NCI-H446 (cell line): ENCODE data around the gene YPEL2.
"Not testable (repeated sequence)": the region's sequence is repeated elsewhere in the genome, so short reads cannot be mapped to it uniquely, and the experiment has no call there.

Source experiments
- DNase-seq, 2 experiments: peaks; one replicate each; lab custom pipeline; 2025; lab: John Stamatoyannopoulos, UW

YPEL2 gene, protein sequence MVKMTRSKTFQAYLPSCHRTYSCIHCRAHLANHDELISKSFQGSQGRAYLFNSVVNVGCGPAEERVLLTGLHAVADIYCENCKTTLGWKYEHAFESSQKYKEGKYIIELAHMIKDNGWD

DNA sequence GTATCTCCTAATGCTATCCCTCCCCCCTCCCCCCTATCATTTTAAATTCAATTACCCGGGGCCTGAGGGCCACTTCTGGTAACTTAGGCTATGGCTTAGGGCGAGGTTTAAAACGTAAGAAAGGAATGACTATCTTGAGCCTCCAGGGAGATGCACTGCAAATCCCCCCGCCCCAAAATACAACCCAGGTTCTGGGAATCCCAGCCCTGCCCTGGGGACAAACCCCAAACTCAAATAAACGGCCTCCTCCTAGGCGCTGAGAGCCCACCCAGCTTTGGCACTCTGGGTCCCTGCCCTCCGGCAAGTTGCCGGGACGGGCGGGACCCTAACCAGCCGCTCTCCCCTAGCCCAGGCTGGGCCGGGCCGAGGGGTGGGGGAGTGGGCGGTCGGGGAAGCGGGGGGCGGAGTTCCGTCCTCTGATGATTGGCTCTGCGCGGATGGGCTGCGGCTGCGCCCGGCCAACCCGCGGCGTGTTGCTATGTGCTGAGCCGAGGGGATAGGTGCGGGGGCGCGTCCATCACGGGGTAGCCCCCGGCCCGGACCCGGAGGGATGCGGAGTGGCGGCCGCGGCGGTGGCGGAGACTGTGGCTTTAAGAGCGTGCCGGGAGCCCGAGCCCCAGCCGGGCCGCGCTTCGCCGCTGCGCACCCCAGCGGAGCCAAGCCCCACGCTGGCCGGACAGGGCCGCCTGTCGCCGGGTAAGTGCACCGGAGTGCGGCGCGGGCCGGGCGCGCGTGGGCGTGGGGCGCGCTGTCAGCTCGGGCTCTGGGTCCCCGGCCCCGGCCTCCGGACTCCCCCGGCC lies at the start of gene YPEL2:
YPEL2 (plus strand) TSS at position 527 of the 800 bp plus-strand sequence. CDS start 21,755 bp downstream, outside the sequence.
- DNase-seq = peak; percentile 68 to 95

DNA sequence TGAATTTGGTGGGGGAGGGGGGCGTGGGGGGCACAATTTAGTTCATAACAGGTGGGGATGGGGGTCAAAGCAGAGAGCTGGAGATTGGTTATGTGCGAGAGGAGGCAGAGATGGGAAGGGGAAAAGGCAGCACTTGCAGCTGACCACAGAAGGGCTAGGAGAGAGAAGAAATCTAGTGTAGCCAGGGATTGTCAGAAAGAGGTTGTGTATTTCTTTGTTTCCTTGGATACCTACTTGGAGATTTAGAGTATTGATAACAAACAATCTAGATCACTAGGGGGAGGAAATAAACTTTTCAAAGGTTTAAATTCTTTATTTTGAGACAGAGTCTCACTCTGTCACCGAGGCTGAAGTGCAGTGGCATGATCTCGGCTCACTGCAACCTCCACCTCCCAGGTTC lies 47.1 kb upstream of the YPEL2 start:
- DNase-seq = no peak

DNA sequence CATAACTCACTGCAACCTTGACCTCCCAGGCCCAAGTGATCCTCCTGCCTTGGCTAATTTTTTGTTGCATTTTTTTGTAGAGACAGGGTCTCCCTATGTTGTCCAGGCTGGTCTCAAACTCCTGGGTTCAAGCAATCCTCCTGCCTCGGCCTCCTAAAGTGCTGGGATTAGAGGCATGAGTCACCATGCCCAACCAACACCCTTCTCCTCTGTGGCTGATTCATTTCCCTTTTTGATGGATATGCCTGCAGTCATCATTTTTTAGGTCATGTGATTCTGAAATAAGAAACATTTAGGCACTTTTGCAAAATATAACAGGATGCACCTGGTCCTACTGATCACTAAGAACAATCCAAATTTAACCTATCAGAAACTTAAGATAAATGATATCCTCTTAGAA lies 44.0 kb upstream of the YPEL2 start:
- no peak for DNase-seq

DNA sequence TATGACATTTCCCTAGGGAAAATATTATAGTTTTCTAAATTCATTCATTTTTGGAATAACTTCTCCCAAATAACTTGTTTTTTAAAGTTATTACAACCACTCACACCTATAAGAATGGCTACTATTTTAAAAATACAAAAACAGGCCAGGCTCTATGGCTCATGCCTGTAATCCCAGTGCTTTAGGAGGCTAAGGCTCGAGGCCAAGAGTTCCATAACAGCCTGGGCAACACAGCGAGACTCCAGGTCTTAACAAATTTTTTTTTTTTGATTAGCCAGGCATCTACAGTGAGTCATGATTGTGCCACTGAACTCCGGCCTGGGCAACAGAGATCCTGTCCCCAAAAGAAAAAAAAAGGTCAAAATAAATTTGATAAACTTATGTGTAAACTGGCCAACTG lies 43.6 kb upstream of the YPEL2 start:
- no peak for DNase-seq

DNA sequence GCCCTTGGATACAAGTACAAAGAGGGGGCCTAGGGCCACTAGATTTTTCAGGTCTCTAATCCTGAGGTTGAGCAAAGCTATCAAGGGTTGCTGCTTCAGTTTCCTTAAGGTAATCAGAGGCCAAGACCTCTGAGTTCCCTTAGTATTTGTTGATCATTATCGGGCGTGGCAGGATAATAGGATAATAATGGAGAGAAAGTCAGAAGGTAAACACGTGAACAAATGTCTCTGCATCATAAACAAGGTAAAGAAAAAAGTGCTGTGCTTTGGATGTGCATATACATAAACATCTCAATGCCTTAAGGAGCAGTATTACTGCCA lies 41.5 kb upstream of the YPEL2 start:
- DNase-seq = no peak

DNA sequence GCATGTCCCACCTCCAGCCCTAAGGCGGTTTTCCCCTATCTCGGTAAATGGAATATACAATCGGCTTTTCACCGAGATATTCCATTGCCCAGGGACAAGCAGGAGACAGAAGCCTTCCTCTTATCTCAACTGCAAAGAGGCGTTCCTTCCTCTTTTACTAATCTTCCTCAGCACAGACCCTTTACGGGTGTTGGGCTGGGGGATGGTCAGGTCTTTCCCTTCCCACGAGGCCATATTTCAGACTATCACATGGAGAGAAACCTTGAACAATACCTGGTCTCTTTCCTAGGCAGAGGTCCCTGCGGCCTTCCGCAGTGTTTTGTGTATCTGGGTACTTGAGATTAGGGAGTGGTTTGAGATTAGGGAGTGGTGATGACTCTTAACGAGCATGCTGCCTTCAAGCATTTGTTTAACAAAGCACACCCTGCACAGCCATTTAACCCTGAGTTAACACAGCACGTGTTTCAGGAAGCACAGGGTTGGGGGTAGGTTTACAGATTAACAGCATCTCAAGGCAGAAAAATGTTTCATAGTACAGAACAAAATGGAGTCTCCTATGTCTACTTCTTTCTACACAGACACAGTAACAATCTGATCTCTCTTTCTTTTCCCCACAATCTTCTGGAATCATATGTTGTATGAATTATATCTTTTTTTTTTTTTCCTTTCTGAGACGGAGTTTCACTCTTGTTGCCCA lies 41.0 kb upstream of the YPEL2 start:
- not testable (repeated sequence) for DNase-seq

DNA sequence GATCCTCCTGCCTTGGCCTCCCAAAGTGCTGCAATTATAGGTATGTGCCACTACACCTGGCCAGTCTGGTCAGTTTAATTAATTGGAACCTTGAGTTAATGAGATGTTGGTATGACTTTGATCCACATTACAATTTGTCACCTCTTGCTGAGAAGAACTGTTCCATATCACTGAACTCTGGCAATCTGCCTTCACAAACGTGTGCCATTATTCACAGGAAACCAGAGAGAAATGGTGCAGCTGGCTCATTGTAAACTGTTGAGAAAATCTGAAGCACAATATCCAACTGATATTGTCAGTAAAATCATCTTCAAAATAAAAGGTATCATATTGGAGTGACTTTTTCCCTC lies 39.3 kb upstream of the YPEL2 start:
- no peak for DNase-seq

DNA sequence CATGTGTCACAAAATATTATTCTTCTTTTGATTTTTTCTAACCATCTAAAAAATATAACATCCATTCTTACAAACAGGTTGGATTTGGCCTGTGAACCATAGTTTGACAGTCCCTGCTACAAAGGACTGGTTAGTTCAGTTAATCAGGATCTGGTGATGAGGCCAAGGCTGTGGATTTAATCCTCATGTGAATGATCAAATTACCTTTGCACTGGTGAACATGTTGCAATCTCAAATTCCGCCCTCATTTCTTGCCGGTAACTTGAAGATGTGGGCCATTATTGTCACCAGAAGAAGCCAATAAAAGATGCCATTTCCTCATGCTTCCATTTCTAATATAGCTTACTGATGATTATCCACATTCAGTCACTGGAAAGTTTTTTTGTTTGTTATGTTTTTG lies 35.3 kb upstream of the YPEL2 start:
- no peak for DNase-seq

DNA sequence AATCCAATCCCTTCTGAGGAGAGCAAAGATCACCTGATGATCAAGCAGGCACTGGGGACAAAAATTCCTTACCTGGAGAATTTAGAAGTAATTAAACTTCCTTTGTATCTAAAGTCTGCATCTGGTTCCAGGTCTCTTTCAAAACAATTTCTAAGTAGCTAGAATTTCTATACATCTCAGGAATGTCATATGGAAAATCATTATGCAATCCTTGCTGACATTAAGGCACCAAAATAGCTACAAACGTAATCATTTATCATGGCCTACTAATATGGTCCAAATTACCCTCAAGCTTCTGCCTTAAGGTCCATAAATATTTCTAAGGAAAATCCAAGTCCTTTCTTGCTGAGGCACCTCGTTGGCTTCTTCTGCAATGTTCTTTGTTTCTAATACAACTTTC lies 32.9 kb upstream of the YPEL2 start:
- DNase-seq = no peak

DNA sequence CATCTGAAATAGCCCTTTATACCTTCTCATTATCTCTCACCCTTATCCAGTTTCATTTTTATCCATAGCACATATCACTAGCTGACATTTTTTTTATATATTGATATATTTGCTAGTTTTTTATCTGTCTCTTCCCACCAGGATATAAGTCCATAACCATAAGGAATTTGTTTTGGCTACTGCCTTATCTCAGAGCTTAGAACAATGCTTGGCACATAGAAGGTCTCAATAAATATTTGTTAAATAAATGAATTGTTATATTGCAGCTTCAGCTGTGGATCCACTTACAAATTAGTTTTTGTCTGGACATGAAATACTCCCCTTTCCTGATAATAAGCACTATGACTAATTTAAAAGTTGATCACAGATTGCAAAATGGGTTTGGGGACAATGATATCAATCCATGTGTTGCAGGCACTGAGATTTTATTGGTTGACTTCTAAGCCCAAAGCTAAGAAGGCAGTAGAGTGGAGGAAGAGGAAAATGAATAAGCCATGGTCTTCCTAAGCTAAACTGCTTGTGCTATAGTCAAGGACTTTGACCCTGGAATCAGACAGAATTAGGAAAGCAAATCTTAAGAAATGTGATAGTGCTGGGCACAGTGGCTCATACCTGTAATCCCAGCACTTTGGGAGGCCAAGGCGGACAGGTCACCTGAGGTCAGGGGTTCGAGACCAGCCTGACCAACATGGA lies 31.9 kb upstream of the YPEL2 start:
- DNase-seq = no peak

DNA sequence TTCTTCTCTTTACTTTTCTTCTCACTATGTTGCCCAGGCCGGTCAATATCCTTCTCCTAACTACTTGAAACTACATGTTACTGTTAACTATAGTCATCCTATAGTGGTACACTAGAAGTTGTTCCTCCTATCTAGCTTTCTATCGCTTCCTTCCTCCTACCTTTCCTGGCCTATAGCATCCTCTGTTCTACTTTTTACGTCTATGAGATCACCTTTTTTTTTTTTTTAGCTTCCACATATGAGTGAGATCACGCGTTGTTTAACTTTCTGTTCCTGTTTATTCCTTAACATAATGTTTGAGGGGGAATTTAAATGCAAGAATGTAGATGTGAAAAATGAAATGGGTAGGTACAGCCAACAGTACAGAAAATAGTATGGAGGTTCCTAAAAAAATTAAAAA lies 30.5 kb upstream of the YPEL2 start:
- no peak for DNase-seq

DNA sequence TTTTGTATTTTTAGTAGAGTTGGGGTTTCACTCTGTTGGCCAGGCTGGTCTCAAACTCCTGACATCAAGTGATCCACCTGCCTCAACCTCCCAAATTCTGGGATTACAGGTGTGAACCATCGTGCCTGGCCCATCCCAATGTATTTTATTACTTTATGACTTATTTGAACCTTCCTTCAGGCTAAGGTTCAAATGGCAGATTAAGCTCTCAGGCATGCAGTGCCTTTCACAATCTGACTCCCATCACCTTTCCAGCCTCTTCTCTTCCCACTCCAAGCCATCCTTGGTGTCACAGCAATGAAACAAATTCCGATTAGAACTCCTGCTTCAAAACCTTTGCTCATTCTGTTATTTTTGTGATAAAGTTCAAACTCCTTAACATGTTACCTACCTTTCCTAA lies 26.6 kb upstream of the YPEL2 start:
- no peak for DNase-seq

DNA sequence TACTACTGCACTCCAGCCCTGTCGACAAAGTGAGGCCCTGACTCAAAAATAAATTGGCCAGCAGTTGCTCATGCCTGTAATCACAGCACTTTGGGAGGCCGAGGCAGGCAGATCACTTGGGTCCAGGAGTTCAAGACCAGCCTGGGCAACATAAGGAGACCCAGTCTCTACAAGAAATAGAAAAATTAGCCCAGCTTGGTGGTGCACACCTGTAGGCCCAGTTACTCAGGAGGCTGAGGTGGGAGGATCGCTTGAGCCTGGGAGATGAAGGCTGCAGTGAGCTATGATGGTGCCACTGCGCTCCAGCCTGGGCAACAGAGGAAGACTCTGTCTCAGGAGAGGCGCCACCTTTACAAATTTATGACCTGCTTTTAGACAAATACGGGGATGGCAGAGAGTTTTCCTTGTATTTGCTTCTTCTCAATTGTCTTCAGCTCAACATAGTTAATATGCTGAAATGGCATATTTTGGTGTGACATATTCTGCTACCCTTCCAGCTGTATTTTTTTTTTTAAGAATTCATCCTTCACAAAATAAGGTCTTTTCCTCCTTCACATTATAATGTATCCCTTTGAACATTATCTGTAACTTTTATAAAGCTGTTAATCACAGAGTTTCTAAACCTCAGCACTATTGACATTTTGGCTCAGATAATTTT lies 21.1 kb upstream of the YPEL2 start:
- no peak for DNase-seq

DNA sequence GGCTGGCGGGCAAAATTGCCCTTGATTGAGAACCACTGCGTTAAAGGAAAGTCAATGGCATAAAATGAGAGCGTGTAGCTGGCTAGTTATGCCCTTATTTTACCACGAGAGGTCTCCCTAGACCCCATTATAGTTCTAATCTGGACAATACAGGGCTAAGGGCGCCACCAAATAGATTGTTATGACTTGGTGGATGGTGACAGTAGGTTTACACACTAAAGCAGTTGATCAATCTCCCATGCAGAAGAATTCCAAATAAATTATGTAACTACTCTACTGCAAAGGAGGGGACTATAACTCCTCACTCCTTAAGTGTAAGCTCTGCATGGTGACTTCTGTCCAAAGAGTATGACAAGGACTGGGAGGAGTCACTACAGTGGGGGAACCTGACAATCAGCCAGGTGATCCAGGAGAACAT lies 20.4 kb upstream of the YPEL2 start:
- peak; percentile 69 to 82 for DNase-seq

DNA sequence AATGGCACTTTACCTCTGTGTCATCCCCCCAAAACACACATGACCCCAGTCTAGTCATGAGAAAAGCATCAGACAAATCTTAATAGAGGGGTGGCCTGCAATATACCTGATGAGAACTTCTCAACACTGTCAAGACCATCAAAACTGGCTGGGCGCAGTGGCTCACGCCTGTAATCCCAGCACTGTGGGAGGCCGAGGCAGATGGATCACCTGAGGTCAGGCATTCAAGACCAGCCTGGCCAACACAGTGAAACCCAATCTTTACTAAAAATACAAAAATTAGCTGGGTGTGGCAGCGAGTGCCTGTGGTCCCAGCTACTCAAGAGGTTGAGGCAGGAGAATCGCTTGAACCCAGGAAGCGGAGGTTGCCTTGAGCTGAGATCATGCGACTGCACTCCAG lies 19.9 kb upstream of the YPEL2 start:
- not testable (repeated sequence) for DNase-seq

DNA sequence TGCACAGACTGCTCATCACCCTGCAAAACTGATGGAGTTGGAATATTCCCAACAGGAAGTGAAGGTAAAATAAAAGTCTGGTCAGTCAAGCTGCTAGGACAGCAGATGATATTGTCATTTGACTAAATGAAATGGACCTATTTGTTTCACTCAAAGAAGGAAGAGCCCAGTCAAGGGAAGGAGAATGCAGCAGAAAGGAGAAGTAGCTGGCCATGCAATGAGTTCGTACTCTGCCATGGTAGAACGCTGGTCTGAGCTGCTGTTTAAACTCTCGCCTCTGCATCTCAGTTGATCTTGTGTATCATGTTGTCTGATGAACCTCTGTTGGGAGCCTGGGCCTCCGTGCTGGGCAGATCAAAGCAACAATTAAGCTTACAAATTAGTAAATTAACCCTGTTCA lies 15.6 kb upstream of the YPEL2 start:
- DNase-seq = no peak

DNA sequence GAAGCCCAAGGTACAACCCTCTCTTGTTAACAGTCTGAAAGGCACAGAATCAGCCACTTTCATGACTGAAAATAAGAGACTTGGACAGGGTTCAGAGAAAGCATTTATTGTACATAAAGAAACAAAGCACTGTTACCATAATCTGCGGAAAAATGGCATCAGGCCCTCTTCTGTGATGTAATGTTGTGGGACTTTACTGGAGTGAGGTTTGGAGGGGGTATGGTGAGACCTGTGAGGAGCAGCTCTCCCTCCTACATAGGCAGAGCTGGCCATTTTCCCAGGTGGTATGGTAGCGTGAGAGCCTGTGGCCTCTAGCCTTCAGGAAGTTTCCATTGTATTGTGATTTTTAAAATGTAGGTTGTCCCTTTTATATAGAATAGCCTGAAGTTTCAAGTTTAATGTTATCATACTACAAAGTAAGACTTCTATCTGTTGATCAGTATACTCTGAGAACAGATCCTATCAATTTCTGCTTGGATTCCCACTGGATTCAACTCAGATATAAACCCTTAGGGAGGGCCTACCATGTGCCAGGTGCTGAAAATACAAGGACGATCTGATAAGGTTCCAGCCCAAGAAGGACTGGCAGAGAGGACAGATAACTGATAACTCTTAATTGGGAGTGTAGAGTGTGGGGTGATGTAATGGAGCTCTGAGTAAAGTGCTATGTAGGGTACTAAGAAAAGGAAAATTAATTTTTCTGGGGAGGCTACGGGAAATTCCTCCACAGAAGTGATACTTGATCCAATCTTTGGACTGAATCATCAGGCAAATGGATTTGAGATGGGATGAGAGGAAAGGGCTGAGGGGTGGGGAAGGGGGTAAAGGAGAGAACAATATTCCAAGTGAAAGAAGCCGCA lies 4.1 kb upstream of the YPEL2 start:
- peak in 1 of 2 experiments; percentile 12 for DNase-seq

DNA sequence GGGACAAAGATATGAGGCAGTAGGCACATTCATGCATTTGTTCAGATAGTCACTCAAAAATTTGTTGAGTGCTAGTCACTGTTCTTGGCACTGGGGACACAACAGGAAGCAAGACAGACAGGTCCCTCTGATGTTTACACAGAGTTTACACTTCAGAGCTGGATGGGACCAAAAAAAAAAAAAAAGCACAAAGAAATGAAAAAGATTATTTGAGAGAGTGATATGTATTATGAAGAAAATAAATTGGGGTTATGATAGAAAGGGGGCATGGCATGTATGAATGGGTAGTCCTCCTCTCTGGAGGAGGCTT lies 3.5 kb upstream of the YPEL2 start:
- no peak for DNase-seq

DNA sequence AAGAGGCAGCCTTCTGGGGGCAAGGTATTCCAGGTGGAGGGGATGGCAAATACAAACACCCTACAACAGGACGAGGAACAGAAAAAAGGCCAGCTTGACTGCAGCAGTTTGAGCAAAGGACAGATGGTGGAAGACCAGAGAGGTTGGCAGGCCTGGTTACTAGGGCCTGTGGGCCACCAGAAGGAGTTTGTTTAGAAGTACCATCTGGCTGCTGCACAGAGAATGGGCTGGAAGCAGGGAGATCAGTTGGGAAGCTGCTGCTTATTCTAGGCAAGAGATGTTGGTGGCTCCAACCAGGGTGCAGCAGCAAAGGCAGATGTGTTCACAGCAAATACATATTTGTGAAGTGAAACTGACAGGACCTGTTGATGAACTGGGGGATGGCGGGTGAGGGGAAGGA lies 2.9 kb upstream of the YPEL2 start:
- DNase-seq = peak; percentile 58 to 90

DNA sequence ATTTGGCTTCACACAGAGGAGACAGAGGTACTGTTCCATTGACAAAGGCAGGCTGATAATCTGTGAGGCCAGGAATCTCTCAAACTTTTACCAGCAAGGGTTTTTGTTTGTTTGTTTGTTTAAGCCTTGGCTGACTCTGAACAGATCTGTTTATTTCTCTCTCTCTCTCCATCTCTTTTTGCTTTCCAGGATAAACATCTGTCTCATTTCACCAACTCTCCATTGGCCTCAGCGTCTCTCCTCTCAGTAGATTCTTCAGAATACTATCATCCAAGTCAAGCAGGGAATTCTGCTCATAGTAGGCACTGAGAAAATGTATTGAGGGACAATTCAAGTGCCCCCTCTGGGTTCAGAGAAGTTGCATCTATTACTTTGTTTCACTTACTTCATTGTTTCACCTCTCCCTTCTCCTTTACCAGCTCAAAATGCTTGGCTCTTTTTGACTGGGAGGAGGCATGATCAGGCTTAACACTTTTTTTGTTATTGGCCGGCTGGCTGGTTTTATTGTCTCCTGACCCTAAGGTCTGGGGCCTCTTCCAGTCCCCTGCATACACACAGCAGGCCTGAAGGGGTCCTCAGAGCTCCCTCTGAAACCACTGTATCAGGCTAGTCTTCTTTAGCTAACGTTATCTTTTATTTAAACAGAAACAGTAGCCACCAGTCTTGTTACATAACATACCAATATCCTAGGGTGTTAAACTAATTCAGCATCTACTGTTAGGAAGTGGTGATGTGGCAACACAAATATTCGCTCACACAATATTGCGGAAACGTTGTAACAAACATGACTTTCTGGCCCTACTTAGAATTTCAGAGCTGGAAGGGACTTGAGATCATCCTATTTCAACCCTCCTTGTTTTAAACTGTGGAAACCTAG lies 2.0 kb upstream of the YPEL2 start:
- DNase-seq = peak; percentile 37 to 60
